ENCODE data around the gene ZSCAN29.
"Not testable (repeated sequence)": the region's sequence is repeated elsewhere in the genome, so short reads cannot be mapped to it uniquely, and the experiment has no call there.

The ZSCAN29 gene

GRCh38 chr15:43370975-43371974, at the start of gene ZSCAN29, which contains the start of gene TUBGCP4:
Gene ZSCAN29, minus strand, starts transcription at chr15:43371043. Its CDS starts 1,130 bp downstream, at chr15:43369913.
Gene TUBGCP4, plus strand, starts transcription at chr15:43371101. Its CDS starts 254 bp downstream, at chr15:43371355.
- DNase-seq = peak; percentile 84

- DNase-seq = no peak
These were observed 49.6 kb upstream of the ZSCAN29 start for GRCh38 chr15:43420435-43420834.

GRCh38 chr15:43414196-43414595, 43.4 kb upstream of the ZSCAN29 start:
- no peak for DNase-seq

DNA sequence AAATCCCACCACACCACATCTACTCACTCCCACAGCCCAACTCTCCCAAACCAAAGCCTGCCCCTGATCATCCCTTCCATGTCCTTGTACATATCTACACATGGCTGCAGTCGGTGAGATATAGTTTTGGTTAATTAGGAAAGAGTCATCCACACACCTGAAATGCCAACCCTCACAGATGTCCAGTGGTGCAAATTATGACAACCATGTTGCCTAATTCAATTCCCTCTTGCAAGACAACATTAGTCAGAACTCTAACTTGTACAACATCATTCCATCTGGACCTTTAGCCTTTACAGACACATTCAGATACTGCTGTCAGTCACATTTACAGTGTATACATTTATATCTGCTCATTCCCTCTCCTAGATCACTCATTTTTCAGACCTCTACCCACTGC, 41.3 kb upstream of the ZSCAN29 start:
- DNase-seq = no peak

DNA sequence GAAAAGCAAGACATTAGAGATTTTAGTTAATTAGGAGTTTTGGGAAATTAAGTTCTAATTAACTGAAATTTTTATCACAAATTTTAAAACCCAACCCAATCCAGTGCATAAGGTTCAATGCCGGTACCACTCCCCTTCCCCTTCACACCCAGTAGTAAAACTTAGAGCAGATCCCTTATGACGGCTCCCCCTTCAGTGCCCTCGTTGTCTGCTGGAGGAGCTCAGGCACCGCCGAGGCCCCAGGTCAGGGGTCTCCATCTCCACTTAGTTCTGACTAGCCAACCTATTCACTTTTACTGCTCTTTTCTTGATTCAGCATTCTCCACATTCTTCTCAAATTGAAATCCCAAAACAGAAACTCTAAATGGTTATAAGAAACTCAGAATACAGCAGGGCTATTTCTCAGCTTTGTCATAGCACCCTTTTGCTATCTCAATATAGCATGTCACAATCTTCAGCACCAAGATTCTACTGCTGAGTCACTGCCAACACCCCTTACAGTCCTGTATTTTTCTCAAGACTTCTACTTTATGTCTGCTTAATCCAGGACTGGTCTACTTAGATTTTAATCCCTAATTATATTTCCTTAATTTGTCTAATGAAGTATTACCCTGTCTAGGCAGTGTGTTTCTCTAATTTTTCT, 39.9 kb upstream of the ZSCAN29 start:
- no peak for DNase-seq

GRCh38 chr15:43408789-43409188, 37.9 kb upstream of the ZSCAN29 start:
- no peak for DNase-seq

- no peak for DNase-seq
These were observed 36.0 kb upstream of the ZSCAN29 start for GRCh38 chr15:43406808-43407207.

DNA sequence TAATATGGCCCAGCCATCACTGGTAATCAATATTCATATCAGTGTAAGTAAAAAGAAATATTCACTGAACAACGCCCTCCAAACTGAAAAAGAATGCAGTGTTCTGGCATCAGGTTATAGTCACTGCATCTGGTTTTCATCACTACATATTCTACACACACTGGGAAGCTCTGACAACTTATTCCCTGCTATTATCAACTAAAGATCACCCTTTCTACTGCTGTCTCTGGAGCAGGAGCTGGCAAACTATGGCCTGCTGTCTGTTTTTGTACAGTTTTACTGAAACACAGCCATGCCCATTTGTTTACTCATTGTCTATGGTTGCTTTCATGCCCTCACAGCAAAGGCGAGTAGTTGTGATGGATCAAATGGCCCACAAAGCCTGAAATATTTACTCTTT, 35.3 kb upstream of the ZSCAN29 start:
- no peak for DNase-seq

DNA sequence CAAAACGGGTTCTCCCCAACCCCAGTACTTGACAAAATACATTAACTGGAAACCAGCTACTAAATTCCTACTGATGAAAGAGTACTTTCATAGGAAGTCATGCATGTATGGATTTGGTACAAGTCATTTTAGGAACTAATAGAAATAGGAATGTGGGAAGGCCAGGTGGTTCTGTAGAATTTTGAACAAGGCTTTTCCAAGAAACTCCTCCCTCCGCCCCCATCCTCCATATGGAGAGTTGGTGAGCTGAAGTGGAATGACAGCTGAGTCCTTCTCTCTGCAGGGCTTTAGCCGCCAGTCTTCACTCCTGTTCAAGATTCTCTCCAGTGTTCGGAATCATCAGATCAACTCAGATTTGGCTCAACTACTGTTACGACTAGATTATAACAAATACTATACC, 33.3 kb upstream of the ZSCAN29 start:
- no peak for DNase-seq

- no peak for DNase-seq
These were observed 32.8 kb upstream of the ZSCAN29 start for GRCh38 chr15:43403616-43404015.

- no peak for DNase-seq
These were observed 31.4 kb upstream of the ZSCAN29 start for GRCh38 chr15:43402255-43402654.

- not testable (repeated sequence) for DNase-seq
These were observed 22.7 kb upstream of the ZSCAN29 start for GRCh38 chr15:43393592-43393991.

DNA sequence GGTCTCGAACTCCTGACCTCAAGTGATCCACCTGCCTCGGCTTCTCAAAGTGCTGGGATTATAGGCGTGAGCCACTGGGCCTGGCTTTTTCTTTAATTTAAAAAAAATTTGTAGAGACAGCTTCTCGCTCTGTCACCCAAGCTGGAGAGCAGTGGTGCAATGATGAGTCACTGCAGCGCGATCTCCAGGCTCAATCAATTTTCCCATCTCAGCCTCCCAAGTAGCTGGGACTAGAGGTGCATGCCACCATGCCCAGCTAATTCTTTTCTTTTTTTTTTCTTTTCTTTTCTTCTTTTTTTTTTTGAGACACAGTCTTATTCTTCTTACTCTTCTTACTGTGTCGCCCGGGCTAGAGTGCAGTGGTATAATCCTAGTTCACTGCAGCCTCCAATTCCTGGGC, 19.9 kb upstream of the ZSCAN29 start:
- DNase-seq = no peak

DNA sequence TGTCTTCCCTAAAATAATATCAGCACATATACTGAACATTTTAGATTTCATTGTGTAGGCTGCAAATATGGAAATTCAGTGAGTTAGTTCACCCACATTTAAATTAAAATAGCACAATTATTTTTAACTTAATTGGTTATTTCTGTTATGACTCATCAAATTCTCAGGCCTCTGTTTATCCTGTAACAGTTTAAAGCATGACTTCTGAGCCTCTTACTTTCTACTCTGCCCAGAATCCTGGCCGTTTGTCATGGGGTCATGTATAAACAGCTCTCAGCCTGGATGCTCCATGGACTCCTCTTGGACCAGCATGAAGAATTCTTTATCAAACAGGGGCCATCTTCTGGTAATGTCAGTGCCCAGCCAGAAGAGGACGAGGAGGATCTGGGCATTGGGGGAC, 12.2 kb upstream of the ZSCAN29 start:
- DNase-seq = no peak

DNA sequence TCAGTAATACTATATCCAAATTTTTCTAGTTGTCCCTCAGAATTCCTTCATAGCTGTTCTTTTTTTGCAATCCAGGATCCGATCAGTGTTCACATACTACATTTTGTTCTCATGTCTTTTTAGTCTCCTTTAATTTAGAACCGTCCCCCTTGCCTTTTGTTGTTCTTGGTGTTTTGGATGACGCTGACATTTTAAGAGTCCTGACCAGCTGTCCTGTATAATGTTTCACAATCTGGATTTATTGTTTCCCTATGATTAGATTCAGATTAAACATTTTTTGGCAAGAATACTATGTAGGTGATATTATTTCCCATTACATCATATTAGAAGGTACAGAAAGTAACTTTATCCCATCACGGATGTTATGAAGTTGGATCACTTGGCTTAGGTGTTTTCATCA, 11.5 kb upstream of the ZSCAN29 start:
- no peak for DNase-seq

DNA sequence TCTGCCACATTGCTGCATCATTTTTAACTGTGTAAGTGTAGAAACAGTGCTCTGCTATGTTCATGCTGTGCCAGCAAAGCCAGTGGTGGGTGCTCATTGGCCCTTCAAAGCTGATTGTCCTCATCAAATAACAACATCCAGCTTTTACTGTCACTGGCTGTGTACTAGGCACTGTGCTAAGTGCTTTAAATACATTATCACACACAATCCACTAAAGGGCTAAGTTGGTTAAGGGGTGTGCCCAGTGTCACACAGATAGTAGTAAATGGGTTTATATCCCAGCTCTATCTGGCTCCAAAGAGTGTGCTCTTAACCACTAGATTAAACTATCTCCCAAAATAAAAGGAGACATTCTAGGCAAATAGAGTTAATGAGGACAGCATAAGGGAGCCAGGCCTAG, 7.8 kb upstream of the ZSCAN29 start:
- no peak for DNase-seq

DNA sequence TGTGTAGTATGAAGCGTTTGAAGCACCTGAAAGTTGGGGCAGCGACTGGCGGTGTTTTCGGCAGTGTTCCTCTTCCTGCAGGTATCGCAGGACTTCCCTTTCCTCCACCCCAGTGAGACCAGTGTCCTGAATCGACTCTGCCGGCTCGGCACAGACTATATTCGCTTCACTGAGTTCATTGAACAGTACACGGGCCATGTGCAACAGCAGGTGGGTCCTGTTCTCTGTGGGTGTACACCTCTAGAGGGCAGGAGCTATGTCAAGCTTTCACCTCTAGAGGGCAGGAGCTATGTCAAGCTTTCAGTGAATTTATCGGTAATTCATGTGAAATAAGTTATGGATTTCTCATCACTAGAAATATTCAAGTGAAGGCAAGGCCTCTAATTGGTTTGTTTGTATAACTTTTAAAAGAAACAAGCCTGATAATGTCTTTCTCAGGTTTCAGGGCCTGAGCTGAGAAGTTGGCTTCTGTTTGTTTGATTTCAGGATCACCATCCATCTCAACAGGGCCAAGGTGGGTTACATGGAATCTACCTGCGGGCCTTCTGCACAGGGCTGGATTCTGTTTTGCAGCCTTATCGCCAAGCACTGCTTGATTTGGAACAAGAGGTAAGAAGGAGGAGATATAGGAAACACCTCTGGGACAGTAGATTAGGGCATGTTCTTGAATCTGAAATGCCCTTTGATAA, 5.3 kb upstream of the ZSCAN29 start:
- DNase-seq = no peak

- no peak for DNase-seq
These were observed 401 bp downstream of the ZSCAN29 start for GRCh38 chr15:43370310-43370974.

- no peak for DNase-seq
These were observed 9.4 kb downstream of the ZSCAN29 start for GRCh38 chr15:43361313-43361903.

- no peak for DNase-seq
These were observed 10.0 kb downstream of the ZSCAN29 start for GRCh38 chr15:43360821-43361220.

- DNase-seq = no peak
These were observed 18.0 kb downstream of the ZSCAN29 start for GRCh38 chr15:43352693-43353382.

- no peak for DNase-seq
These were observed 23.7 kb downstream of the ZSCAN29 start for GRCh38 chr15:43347114-43347513.

All from NK-92 treated with Interleukin-12 subunit alpha and Interleukin-12 subunit beta, amount 100 ng/mL, for 24 hours (cell line).